GM12878 (cell line): ENCODE measurements around the gene CSPG5.

Source experiments
- CBFB ChIP-seq: IDR thresholded peaks from 2 replicates; pipeline ENCODE4 v1.6.1; 2016; ENCODE audit warnings: antibody characterized with exemption, low read depth
- CTCF ChIP-seq, 3 experiments: IDR thresholded peaks in 2 of 3; conservative IDR thresholded peaks in 1 of 3; 2 replicates each; pipeline ENCODE4 v1.5.1; 2011; ENCODE audit warnings: low read depth in 3 of 3, low read length in 3 of 3, mild to moderate bottlenecking in 3 of 3, control low read depth in 2 of 3, moderate library complexity in 2 of 3, inconsistent platforms in 1 of 3, mixed read lengths in 1 of 3; ENCODE audit not compliant: control insufficient read depth in 2 of 3, insufficient read depth in 1 of 3; ENCODE audit errors: extremely low read depth in 1 of 3
- EZH2 ChIP-seq: IDR thresholded peaks from 2 replicates; pipeline ENCODE4 v1.6.1; 2012; ENCODE audit warnings: low read depth, mild to moderate bottlenecking, control low read depth, inconsistent platforms, low read length, borderline replicate concordance; ENCODE audit not compliant: control insufficient read depth
- LARP7 ChIP-seq: fragments of 450-650 bp; IDR thresholded peaks from 2 replicates; pipeline ENCODE4 v1.6.1; 2017; ENCODE audit warnings: mild to moderate bottlenecking
- POLR2A ChIP-seq: IDR thresholded peaks from 2 replicates; pipeline ENCODE4 v1.6.1; 2011; ENCODE audit warnings: low read depth, mild to moderate bottlenecking, low read length
- POLR2AphosphoS5 ChIP-seq: IDR thresholded peaks from 2 replicates; pipeline ENCODE4 v1.6.1; 2011; ENCODE audit warnings: mild to moderate bottlenecking, low read length, inconsistent platforms
- RBBP5 ChIP-seq: fragments of 200-600 bp; sonication (generic); conservative IDR thresholded peaks from 2 replicates; pipeline ENCODE4 v1.6.1; 2016
- RFX5 ChIP-seq: IDR thresholded peaks from 2 replicates; pipeline ENCODE4 v1.6.1; 2011; ENCODE audit warnings: low read depth, low read length, improper control_type of control experiment
- TBL1XR1 ChIP-seq: IDR thresholded peaks from 2 replicates; pipeline ENCODE4 v1.6.1; 2012; ENCODE audit warnings: low read depth, low read length, improper control_type of control experiment
- TCF12 ChIP-seq: IDR thresholded peaks from 2 replicates; pipeline ENCODE4 v1.6.1; 2011; ENCODE audit warnings: low read depth, mild to moderate bottlenecking, low read length
- YY1 ChIP-seq: IDR thresholded peaks from 2 replicates; pipeline ENCODE4 v1.6.1; 2011; ENCODE audit warnings: low read depth, mild to moderate bottlenecking, low read length
- ZNF207 ChIP-seq: fragments of 450-650 bp; IDR thresholded peaks from 2 replicates; pipeline ENCODE4 v1.6.1; 2014; ENCODE audit warnings: antibody characterized with exemption, mild to moderate bottlenecking, borderline replicate concordance

GRCh38 chr3:47556351-47556750 lies 22.3 kb downstream of the CSPG5 start:
- TF ChIP-seq LARP7 (no peak), TCF12 (no peak), EZH2 (no peak), CTCF (IDR thresholded peaks at IDR 0.05 in 2 of 3, conservative IDR thresholded peaks at IDR 0.05 in 1 of 3; ENCODE audit: control insufficient read depth in 2 of 3, extremely low read depth in 1 of 3, insufficient read depth in 1 of 3, low read depth in 3 of 3, low read length in 3 of 3) (no peak), YY1 (no peak), TBL1XR1 (no peak), CBFB (no peak), POLR2A (no peak), POLR2AphosphoS5 (no peak), RFX5 (no peak), ZNF207 (no peak), RBBP5 (no peak)
